HG03139 (cell line): ENCODE results near the gene IQCF2.
"Not testable (repeated sequence)": the region's sequence is repeated elsewhere in the genome, so short reads cannot be mapped to it uniquely, and the experiment has no call there.

Experiments
- ATAC-seq: cut with Tn5 transposase; IDR thresholded peaks from one replicate; pipeline ENCODE4 v1.9.1; 2021; ENCODE audit not compliant: unreplicated experiment

IQCF2 gene

DNA sequence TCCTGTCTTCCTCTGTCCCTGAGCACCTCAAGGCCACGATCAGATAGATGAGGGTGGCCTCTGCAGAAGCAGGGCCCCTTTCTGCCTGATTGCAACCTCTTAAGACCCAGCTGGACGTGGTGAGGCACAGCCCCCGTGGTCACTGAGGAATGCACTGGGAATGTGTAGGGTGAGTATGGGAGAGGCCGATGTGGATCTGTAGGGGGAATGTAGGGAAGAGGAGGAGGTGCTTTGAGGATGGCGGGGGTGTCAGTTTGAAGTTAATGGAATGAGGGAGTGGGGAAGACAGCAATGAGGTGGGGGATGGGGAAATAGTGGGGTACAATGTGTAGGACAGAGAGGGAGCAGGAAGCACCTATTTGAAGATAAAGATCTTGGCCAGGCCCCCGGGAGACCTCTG is 14.8 kb downstream of the IQCF2 start:
- no peak for ATAC-seq

DNA sequence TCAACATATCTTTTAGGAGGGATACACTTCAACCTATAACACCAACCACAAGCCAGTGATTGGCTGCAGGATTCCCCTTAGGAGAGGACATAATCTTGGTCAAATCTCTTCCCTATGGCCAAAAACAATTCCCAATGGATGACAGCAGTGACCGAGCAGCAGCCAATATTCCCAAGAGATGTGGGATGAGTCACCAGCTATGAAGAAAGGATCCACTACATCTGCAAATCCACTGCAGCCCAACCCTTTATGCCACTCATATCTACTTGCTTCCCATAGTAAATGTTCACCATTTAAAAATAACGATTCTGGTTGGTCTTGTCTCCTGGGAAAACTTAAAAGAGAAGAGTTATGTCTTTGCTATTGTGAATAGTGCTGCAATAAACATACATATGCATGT is 18.5 kb downstream of the IQCF2 start:
- ATAC-seq = no peak

DNA sequence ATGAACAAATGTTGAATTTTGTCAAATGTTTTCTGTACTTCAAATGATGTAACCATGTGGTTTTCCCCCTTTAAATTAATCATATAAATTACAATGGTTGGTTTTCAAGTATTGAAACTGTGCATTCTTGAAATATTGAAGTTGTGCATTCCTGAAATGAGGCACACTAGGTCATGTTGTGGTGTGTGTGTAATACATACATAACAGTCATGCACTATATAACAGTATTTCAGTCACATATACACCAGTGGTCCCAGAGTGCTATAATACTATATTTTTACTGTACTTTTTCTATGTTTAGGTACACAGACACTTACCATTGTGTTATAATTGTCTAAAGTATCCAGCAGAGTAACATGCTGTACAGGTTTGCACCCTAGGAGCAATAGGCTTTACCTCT is 25.0 kb downstream of the IQCF2 start:
- ATAC-seq = no peak

DNA sequence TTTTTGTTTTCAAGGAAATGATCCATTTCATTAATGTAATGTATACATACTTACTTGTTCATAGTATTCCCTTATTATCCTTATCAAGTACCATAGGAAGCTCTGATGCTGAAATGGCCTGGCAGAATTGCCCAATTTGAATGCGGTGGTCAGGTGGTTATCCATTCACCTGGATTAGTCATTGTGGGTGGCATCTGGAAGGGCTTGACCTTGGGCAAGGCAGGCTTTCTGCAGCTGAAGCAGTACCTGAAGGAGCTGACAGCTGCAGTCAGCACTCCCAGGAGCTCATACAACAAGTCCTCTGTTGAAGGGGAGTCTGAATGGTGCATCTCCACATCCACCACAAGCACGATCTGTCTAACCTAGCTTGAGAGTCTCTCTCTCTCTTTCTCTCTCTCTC is 26.2 kb downstream of the IQCF2 start:
- ATAC-seq = no peak

DNA sequence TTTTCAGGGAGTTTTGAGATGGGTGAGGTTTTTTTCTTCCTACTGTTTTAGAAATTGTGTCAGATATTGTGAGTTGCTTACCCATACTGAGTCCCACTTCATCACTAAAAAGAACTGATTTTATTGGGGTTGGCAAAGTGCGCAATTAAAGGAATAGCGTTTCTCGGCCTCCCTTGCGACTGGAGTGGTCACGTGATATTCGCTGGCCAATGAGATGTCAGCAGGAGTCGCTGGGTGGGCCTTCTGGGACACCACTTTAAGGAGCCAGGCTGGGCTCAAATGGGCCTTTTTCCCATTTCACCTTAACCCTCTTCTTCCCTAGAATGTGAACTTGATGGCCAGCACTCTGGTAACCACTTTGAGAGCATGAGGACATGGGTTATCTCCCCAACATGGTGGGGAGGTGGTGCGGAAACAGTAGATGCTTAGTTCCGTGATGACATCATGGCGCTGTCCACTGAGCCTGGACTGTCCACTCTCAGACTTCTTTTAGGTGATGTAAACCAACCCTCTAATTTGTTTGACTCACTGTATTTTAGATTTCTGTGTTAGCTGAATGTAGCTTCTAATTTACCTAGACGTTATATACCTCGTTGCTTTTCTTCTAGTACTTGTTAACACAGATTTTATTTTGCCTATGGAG is 27.2 kb downstream of the IQCF2 start:
- no peak for ATAC-seq

DNA sequence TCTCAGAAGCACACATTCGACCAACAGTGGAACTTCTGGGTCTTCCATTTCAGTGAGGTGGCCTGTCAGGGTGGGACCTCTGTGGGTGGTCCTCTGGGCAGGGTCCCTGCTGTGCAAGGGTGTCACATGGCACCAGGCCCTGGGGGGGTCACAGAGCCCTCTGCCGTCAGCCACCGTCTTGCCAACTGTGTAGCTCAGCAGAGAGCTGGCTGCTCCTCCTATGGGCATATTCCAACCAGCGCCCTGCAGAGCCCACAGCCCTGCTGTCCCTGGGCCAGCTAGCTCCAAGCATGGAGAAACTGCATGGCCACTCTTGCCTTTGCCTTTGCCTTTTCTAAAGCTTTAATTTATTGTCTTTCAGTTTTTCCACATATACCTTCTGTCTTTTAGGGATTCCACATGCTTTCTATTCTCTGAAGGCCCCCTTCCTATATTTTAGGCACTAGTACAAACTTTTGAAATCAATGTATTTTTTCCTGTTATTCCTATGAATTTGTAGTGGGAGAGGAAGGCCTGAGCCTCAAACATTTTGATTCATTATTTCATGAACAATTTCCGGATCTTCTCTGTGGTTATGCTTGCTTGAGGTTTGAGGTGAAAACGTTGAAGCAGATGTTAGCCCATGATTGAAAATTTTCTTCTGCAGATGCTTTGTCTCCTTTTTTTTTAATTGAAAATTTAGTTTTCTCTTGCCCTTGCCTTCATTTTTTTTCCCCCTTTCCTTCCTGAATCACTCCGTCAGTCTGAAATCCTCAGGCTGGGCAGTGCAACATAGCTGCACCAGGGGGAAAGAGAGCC is 30.0 kb downstream of the IQCF2 start:
- no peak for ATAC-seq

DNA sequence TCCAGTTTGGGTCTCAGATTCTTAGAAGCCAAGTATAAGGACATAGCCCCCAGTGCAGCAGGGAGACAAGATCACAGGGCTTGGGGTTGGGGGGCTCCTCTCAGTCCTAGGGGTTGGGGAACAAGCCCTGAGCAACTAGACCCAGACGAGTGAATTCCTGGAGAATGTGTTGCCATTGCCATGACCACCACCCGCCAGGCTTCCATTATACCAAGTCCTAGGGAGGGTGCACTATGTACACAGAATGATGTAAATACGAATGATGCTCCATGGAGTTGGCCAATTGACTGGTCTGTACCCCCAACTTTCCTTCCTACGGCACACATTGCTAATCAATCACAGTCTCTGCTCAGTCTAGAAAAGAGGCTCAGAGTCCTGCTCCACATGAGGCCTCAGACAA is 33.0 kb downstream of the IQCF2 start:
- no peak for ATAC-seq

DNA sequence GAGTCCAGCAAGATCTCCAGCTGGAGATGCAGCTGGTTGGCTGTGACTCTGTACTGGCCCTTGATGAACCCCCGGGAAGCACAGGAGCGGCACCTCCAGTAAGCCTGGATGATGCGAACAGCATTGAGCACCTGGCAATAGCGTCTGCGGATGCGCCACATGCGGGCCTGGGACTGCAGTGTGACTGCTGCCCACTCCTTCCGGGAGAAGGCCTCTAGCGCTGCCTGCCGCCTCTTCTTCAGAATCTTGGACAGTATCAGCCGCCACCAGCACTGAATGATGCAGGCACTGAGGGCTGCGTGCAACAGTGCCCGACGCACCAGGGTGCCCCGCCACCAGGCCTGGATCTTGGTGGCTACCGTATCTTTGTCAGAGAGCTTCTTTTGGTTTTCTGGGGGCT is 33.5 kb downstream of the IQCF2 start:
- no peak for ATAC-seq

DNA sequence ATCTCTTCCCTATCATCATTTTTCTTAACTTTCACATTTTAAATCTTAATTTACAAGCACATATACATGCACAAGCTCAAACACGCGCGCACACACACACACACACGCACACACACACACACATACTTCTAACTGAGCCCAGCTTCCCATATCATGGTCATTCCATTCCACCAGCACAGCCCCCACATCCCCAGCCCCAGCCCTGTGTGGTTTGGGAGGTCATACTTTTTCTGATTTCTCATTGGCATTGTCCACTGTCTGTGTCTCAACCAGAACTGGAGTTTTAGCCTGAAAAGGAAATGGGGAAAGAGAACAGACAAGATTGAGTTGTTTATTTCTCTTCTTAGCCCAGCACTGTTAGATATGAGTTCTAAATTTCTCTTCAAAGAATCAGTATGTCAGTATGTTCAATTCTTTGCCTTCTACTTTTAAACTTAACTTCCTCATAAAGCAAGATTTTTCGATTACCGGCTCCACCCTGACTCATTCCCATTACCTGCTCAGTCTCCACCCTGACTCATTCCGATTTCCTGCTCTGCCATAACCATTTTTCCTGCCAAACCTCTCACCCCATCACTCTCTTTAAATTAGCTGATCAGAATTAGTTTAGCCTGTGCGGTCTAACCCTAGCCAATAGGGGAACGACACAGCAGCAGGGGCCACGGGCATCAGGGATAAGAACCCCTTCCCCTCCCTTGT is 35.3 kb downstream of the IQCF2 start:
- ATAC-seq = no peak

DNA sequence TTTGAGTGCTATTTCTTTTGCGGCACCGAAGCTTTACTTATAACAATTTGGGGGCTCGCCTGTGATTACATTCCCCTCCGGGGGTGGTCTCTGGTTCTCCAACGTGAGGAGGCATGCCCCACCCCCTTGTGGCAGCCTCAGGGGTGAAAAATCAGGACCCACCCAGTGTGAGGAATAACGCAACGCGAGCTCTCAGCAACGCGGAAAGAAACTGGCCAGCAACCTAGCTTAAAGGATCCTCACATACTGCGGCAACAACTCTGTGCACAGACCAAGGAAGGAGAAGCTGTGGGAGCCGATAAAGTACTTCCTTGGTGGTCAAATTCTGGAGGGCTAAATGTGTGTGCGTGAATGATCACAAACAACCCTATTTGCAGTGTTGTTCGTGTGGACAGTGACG is 36.0 kb downstream of the IQCF2 start:
- ATAC-seq = no peak

DNA sequence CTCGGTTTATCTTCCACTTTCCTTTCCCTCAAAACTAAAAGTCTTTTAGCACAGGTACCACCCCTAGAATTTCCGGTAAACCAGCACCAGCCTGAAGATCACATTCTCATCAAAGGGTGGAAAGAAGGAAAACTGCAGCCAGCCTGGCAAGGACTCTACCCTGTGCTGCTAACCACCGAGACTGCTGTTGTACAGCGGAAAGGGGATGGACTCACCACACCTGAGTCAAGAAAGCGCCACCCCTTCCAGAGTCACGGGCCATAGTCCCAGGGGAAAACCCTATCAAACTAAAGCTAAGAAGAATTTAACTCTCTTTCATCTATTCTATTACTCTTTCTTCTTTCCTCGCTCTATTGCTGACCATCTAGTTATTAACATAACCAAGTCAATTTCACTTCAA is 38.6 kb downstream of the IQCF2 start:
- ATAC-seq = not testable (repeated sequence)

DNA sequence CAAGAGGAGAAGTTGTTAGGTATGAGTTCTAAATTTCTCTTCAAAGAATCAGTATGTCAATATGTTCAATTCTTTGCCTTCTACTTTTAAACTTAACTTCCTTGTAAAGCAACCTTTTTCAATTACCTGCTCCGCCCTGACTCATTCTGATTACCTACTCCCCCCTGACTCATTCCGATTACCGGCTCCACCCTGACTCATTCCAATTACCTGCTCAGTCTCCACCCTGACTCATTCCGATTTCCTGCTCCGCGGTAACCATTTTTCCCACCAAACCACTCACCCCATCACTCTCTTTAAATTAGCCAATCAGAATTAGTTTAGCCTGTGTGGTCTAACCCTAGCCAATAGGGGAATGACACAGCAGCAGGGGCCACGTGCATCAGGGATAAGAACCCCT is 40.9 kb downstream of the IQCF2 start:
- ATAC-seq = not testable (repeated sequence)

DNA sequence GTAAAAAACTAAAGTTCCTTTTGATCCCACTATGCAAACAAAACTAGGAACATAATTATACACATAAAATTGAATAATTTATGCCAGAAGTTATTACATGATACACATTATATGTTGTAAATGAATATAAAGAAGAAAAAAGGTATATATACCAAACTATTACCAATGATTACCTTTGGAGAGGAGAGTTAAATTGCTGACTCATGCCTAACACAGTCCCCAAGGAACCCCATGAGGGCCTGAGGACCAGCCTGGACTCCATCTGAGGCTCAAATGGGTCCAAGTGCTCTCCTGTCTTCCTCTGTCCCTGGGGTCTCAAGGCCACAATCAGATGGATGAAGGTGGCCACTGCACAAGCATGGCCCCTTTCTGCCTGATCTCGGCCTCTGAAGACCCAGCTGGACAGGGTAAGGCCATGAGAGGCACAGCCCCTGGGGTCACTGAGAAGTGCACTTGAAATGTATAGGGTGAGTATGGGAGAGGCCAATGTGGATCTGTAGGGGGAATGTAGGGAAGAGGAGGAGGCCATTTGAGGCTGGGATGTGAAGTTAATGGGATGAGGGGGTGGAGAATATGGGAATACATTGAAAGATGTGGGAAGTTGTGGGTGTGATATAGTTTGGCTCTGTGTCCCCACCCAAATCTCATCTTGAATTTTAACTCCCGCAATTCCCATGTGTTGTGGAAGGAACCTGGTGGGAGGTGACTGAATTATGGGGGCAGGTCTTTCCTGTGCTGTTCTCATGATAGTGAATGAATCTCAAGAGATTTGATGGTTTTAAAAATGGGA is 42.8 kb downstream of the IQCF2 start:
- no peak for ATAC-seq

DNA sequence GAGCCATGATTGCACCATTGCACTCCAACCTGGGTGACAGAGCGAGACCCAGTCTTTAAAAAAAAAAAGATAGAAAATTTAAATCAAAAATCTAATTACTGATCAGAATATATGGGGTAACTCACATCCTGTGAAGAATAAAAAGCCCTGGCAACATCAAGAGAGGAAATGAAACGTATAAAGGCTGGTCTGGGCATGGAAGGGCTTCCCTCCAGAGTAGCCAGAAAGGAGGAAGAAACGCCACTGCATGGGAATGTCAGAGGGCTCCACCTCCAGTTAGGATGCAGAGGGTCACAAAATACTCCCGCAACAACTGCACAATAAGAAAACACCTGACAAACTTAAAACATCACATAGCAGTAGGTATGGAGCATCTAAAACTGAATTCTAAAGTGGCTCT is 46.6 kb downstream of the IQCF2 start:
- no peak for ATAC-seq
